Fibroblast of skin of left quadriceps (primary cell): Measurements from ENCODE around the gene CCDC40.

Experiments used
- DNase-seq, 2 experiments: peaks; one replicate each; pipeline ENCODE4 v3.0.0-alpha.2; 2013; ENCODE audit warnings: low read depth in 2 of 2

The CCDC40 gene

GRCh38 chr17:80101946-80102663 is 65.7 kb downstream of the CCDC40 start:
- DNase-seq, result no peak

- DNase-seq, result no peak
These were observed 66.4 kb downstream of the CCDC40 start for GRCh38 chr17:80102664-80103448.

GRCh38 chr17:80103449-80104085 is 67.1 kb downstream of the CCDC40 start:
- no peak for DNase-seq

GRCh38 chr17:80104321-80104955 is 68.0 kb downstream of the CCDC40 start:
- no peak for DNase-seq

GRCh38 chr17:80104956-80105375 is 68.5 kb downstream of the CCDC40 start:
- no peak for DNase-seq

GRCh38 chr17:80105762-80106161 is 69.3 kb downstream of the CCDC40 start:
- no peak for DNase-seq

- no peak for DNase-seq
These were observed 69.7 kb downstream of the CCDC40 start for GRCh38 chr17:80106176-80106575.

- no peak for DNase-seq
These were observed 70.3 kb downstream of the CCDC40 start for GRCh38 chr17:80106751-80107150.

GRCh38 chr17:80107231-80108021 is 71.0 kb downstream of the CCDC40 start:
- DNase-seq, result no peak

GRCh38 chr17:80108036-80108971 is 71.9 kb downstream of the CCDC40 start:
- no peak for DNase-seq

- no peak for DNase-seq
These were observed 72.7 kb downstream of the CCDC40 start for GRCh38 chr17:80109066-80109660.

GRCh38 chr17:80109713-80110446 is 73.4 kb downstream of the CCDC40 start:
- no peak for DNase-seq

GRCh38 chr17:80110447-80110812 is 74.0 kb downstream of the CCDC40 start:
- no peak for DNase-seq

- DNase-seq, result no peak
These were observed 74.7 kb downstream of the CCDC40 start for GRCh38 chr17:80110927-80111701.

GRCh38 chr17:80111702-80112470 is 75.4 kb downstream of the CCDC40 start:
- no peak for DNase-seq

GRCh38 chr17:80112471-80113032 is 76.1 kb downstream of the CCDC40 start:
- no peak for DNase-seq

GRCh38 chr17:80113033-80113484 is 76.6 kb downstream of the CCDC40 start:
- no peak for DNase-seq
